Raji (cell line): ENCODE results near the gene PRR7.

Experiments used
- POLR2A ChIP-seq: IDR thresholded peaks from 2 replicates; pipeline ENCODE4 v1.6.1; 2011; ENCODE audit warnings: low read depth, low read length, control low read depth; ENCODE audit not compliant: insufficient read depth

The PRR7 gene

GRCh38 chr5:177442066-177442826, 4.4 kb upstream of the PRR7 start:
- TF ChIP-seq POLR2A, result no peak

GRCh38 chr5:177443144-177443983, 3.2 kb upstream of the PRR7 start:
- TF ChIP-seq POLR2A, result no peak; the same call in none of the 2 replicates

GRCh38 chr5:177444106-177445051, 2.2 kb upstream of the PRR7 start:
- TF ChIP-seq POLR2A, result peak; percentile 52

- TF ChIP-seq POLR2A, result peak; percentile 35; the same call in 1 of the 2 replicates
These were observed 1.3 kb upstream of the PRR7 start for GRCh38 chr5:177445052-177445916.

- TF ChIP-seq POLR2A, result no peak
These were observed 756 bp upstream of the PRR7 start for GRCh38 chr5:177445917-177446199.

GRCh38 chr5:177447066-177447610, 524 bp downstream of the PRR7 start:
- TF ChIP-seq POLR2A, result 0 out of 2 replicates have a peak, but pooled peaks have one; percentile 9

GRCh38 chr5:177447611-177448243, 1.1 kb downstream of the PRR7 start:
- TF ChIP-seq POLR2A, result peak; percentile 45; the same call in 1 of the 2 replicates

- TF ChIP-seq POLR2A, result no peak
These were observed 1.8 kb downstream of the PRR7 start for GRCh38 chr5:177448244-177448950.

- peak; percentile 38; the same call in 1 of the 2 replicates for TF ChIP-seq POLR2A
These were observed 2.8 kb downstream of the PRR7 start for GRCh38 chr5:177449140-177450061.

GRCh38 chr5:177450667-177451424, 4.2 kb downstream of the PRR7 start:
- TF ChIP-seq POLR2A, result no peak

- no peak for TF ChIP-seq POLR2A
These were observed 6.3 kb downstream of the PRR7 start for GRCh38 chr5:177452688-177453638.
